BLaER1 (cell line): ENCODE measurements around the gene SPATA3.

Experiments
- H3K27ac ChIP-seq: shearing (Covaris generic); formaldehyde crosslinking; 2 replicates; pipeline ENCODE4 v1.8.1; 2022
- H3K27me3 ChIP-seq: shearing (Covaris generic); formaldehyde crosslinking; 2 replicates; pipeline ENCODE4 v1.8.1; 2022
- H3K36me3 ChIP-seq: shearing (Covaris generic); formaldehyde crosslinking; 2 replicates; pipeline ENCODE4 v1.8.1; 2022
- H3K4me1 ChIP-seq: shearing (Covaris generic); formaldehyde crosslinking; 2 replicates; pipeline ENCODE4 v1.8.1; 2022
- H3K4me2 ChIP-seq: shearing (Covaris generic); formaldehyde crosslinking; 2 replicates; pipeline ENCODE4 v1.8.1; 2022
- H3K4me3 ChIP-seq: shearing (Covaris generic); formaldehyde crosslinking; 2 replicates; pipeline ENCODE4 v1.8.1; 2022
- H3K9ac ChIP-seq: shearing (Covaris generic); formaldehyde crosslinking; 2 replicates; pipeline ENCODE4 v1.8.1; 2022
- H3K9me3 ChIP-seq: shearing (Covaris generic); formaldehyde crosslinking; 2 replicates; pipeline ENCODE4 v1.8.1; 2022
- H4K20me1 ChIP-seq: shearing (Covaris generic); formaldehyde crosslinking; 2 replicates; pipeline ENCODE4 v1.8.1; 2022
- Cebpa-rat ChIP-seq: shearing (Covaris generic); IDR thresholded peaks from 2 replicates; pipeline ENCODE4 v1.8.1; 2022

Gene SPATA3

DNA sequence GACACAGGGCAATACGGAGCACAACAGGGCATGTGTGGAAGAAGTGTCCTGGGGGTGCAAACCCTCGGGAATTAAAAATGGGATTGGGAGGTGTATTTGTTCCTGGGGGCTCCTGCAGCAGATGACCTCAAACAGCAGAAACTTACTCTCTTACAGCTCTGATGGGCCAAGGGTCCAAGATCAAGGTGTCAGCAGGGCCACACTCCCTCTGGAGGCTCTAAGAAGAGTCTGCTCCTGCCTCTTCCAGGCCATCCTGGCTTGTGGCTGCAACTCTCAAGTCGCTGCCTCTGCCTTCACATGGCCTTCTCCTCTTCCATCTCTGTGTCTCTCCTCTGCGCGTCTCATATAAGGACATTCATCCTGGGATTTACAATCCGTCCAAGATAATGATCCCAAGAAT lies 12.4 kb upstream of the SPATA3 start:
- no peak overlapping the region for H3K27ac ChIP-seq
- H3K36me3 ChIP-seq: no peaks in the 10 kb centered on the region
- H3K9me3 ChIP-seq: no peaks in the 10 kb centered on the region
- no peak overlapping the region for H3K4me3 ChIP-seq
- H3K4me1 ChIP-seq: peaks cover 10% of the 10 kb centered on the region
- H3K27me3 ChIP-seq: no peaks in the 10 kb centered on the region
- no peak overlapping the region for H3K9ac ChIP-seq
- TF ChIP-seq Cebpa-rat: no peak
- H3K4me2 ChIP-seq: no peak overlapping the region
- H4K20me1 ChIP-seq: no peaks in the 10 kb centered on the region

DNA sequence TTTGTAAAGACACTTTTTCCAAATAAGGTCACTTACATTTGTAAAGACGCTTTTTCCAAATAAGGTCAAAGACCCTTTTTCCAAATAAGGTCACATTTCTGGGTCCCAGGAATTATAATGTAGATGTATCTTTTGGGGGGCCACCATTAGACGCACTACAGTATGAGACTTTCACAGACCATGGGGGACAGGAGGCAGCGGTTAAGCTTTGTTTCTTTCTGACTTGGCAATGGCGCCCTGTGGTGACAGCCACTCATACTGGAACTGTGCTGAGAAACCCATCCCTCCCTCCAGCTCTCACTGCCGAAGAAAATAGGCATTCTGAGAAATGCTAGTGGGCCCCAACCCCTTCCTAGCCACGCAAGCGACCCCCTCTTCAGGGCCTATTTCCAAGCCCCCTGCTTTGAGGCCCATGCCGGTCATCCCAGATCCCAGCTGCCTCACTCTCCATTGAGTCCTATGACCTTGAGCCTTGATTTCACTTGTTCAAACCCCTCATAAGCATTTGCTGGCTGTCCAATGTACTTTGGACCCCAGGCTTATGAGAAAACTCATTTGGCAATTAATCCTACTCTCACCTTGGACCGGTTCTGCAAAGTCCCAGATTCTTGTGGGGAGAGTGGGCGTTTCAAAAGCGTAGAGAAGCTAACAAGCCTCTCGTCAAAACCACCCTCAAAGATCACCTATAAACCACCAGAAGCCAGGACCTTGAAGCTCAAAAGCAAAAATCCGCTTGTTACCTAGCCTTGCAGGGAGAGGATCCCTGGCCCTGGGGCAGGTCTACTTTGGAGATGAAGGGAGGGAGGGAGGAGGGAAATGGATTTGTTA lies 11.3 kb upstream of the SPATA3 start:
- no peaks in the 10 kb centered on the region for H4K20me1 ChIP-seq
- H3K36me3 ChIP-seq: no peaks in the 10 kb centered on the region
- no peak for TF ChIP-seq Cebpa-rat
- H3K27ac ChIP-seq: no peak overlapping the region
- no peaks in the 10 kb centered on the region for H3K27me3 ChIP-seq
- H3K4me3 ChIP-seq: no peak overlapping the region
- no peak overlapping the region for H3K4me2 ChIP-seq
- H3K9ac ChIP-seq: no peak overlapping the region
- H3K9me3 ChIP-seq: no peaks in the 10 kb centered on the region
- peaks cover 10% of the 10 kb centered on the region for H3K4me1 ChIP-seq

GRCh38 chr2:230985519-230986231 lies 10.2 kb upstream of the SPATA3 start:
- Histone ChIP-seq H4K20me1 (no peaks in the 10 kb centered on the region), H3K27ac (no peak overlapping the region; the same call in 1 of the 2 replicates), H3K4me3 (no peak overlapping the region), H3K4me1 (peaks cover 10% of the 10 kb centered on the region), H3K9ac (no peak overlapping the region), H3K27me3 (no peaks in the 10 kb centered on the region), H3K4me2 (no peak overlapping the region), H3K9me3 (no peaks in the 10 kb centered on the region), H3K36me3 (no peaks in the 10 kb centered on the region)
- no peak for TF ChIP-seq Cebpa-rat

DNA sequence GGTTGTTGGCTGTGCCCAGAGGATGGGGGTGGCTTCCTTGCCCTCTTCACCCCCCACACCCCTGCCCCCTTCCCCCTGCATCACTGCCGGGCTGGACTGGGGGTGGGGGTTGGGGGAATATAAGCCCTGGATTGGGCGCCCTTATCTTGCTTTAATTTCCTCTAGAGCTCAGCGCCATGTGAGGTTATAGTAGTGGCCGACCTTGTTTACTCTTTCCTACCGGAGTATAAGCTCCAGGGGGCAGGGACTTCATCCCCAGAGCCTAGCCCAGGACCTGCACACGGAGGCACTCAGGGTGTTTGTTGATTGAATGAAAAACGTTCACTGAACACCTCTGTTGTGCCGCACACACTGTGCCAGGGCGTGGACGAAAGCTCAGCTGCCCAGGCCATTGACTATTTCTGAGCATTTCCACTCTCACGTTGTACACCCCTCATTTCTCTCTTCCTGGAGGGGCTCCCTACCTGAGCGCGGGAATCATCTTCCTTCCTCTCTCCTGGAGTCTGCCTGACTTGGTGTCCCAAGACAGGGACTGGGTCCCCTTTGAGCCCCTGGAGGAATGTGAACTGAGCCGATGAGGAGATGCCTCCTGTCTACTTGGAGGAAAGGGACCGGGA lies 9.3 kb upstream of the SPATA3 start:
- Histone ChIP-seq H3K27ac (no peak overlapping the region), H3K36me3 (no peaks in the 10 kb centered on the region), H3K4me2 (peak overlapping the region; percentile 92), H3K4me3 (peak overlapping the region; percentile 65), H3K4me1 (peaks cover 10% of the 10 kb centered on the region), H3K9ac (peak overlapping the region; percentile 58; the same call in 1 of the 2 replicates), H3K27me3 (no peaks in the 10 kb centered on the region), H4K20me1 (no peaks in the 10 kb centered on the region), H3K9me3 (no peaks in the 10 kb centered on the region)
- TF ChIP-seq Cebpa-rat: no peak

- Histone ChIP-seq H3K4me3 (peak overlapping the region; percentile 65), H3K27ac (no peak overlapping the region), H3K4me2 (peak overlapping the region; percentile 92), H4K20me1 (no peaks in the 10 kb centered on the region), H3K4me1 (peaks cover 10% of the 10 kb centered on the region), H3K9ac (peak overlapping the region; percentile 58; the same call in 1 of the 2 replicates), H3K36me3 (no peaks in the 10 kb centered on the region), H3K9me3 (no peaks in the 10 kb centered on the region), H3K27me3 (no peaks in the 10 kb centered on the region)
- no peak for TF ChIP-seq Cebpa-rat
Observed at GRCh38 chr2:230987137-230988020, 8.5 kb upstream of the SPATA3 start.

DNA sequence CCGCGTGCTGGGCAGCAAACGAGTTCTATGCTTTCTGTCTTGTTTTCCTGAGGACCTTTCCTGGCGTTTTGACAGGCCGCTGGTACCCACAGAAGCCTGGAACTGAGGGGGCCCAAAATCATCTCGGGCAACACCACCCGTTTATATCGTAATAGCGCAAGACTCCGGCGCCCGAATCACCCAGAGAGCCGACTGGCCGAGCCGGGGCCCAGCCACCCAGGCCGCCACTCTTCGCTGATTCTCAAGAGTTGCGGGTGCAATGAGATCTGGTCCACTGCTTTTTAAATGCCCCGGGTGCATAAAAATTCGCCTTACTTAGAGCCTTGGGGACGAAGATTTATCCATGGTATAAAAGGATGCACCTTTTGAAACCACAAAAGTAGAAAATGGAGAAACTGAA lies 6.2 kb upstream of the SPATA3 start:
- Histone ChIP-seq H4K20me1 (no peaks in the 10 kb centered on the region), H3K27ac (no peak overlapping the region), H3K4me1 (peaks cover 10% of the 10 kb centered on the region)

GRCh38 chr2:230990131-230990898 lies 5.6 kb upstream of the SPATA3 start:
- Histone ChIP-seq H4K20me1 (no peaks in the 10 kb centered on the region), H3K27me3 (no peaks in the 10 kb centered on the region), H3K4me1 (peaks cover 10% of the 10 kb centered on the region), H3K27ac (no peak overlapping the region), H3K9me3 (no peaks in the 10 kb centered on the region), H3K36me3 (no peaks in the 10 kb centered on the region), H3K4me3 (no peak overlapping the region), H3K4me2 (no peak overlapping the region), H3K9ac (no peak overlapping the region)
- TF ChIP-seq Cebpa-rat: no peak

More for the DNA sequence above, 6.2 kb upstream of the SPATA3 start:
- H3K36me3 ChIP-seq: no peaks in the 10 kb centered on the region
- H3K27me3 ChIP-seq: no peaks in the 10 kb centered on the region
- no peak overlapping the region for H3K4me3 ChIP-seq
- H3K4me2 ChIP-seq: no peak overlapping the region
- no peaks in the 10 kb centered on the region for H3K9me3 ChIP-seq
- H3K9ac ChIP-seq: no peak overlapping the region
- no peak for TF ChIP-seq Cebpa-rat

GRCh38 chr2:230990899-230991150 lies 5.1 kb upstream of the SPATA3 start:
- Histone ChIP-seq H3K9me3 (no peaks in the 10 kb centered on the region), H3K27ac (no peak overlapping the region)
- TF ChIP-seq Cebpa-rat: no peak

DNA sequence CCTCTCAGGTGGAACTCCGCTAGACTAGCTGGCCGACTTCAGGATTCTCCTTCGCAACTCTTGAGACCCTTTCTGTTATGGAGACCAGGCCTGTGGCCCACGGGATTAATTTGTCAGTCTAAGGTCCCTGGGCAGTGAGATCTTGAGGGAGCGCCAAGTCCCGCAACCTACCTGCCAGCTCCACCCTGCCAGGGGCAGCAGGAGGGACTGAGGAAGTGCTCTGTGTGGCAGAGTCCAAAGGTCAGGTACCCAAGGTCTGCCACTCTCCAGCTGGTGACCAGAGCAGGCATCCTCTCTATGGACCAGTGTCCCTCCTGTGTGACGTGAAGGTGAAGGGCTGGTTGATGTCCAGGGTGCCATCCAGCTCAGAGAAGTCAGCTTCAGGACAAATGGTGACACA lies 4.3 kb upstream of the SPATA3 start:
- H3K27me3 ChIP-seq: no peaks in the 10 kb centered on the region
- no peaks in the 10 kb centered on the region for H3K36me3 ChIP-seq
- H3K4me3 ChIP-seq: no peak overlapping the region

More at GRCh38 chr2:230990899-230991150, 5.1 kb upstream of the SPATA3 start:
- no peak overlapping the region for H3K4me2 ChIP-seq
- H4K20me1 ChIP-seq: no peaks in the 10 kb centered on the region
- peaks cover 8% of the 10 kb centered on the region for H3K4me1 ChIP-seq
- H3K9ac ChIP-seq: no peak overlapping the region
- H3K36me3 ChIP-seq: no peaks in the 10 kb centered on the region
- no peaks in the 10 kb centered on the region for H3K27me3 ChIP-seq
- H3K4me3 ChIP-seq: no peak overlapping the region

More for the DNA sequence above, 4.3 kb upstream of the SPATA3 start:
- H3K4me1 ChIP-seq: peaks cover 5% of the 10 kb centered on the region
- no peaks in the 10 kb centered on the region for H3K9me3 ChIP-seq
- H3K27ac ChIP-seq: no peak overlapping the region
- TF ChIP-seq Cebpa-rat: no peak
- H3K9ac ChIP-seq: no peak overlapping the region
- no peak overlapping the region for H3K4me2 ChIP-seq
- H4K20me1 ChIP-seq: no peaks in the 10 kb centered on the region
